Tibial nerve (tissue), 4 donors: ENCODE results near the gene PLAC9.

Source experiments
- EP300 ChIP-seq, 2 donors: sonication (generic); formaldehyde crosslinking; IDR thresholded peaks; one replicate each; pipeline ENCODE4 v1.6.1; 2017; ENCODE audit warnings: antibody characterized with exemption in 2 of 2, mild to moderate bottlenecking in 1 of 2
- TF ChIP-seq, protein P1 (sequence below), 5 experiments: fragments of 200-600 bp in 3 of 5; fragments of 450-650 bp in 2 of 5; sonication (generic) in 3 of 5; IDR thresholded peaks; one replicate each; pipeline ENCODE4 v1.5.1; 2016 to 2019; ENCODE audit warnings: antibody characterized with exemption in 5 of 5, mild to moderate bottlenecking in 3 of 5, moderate library complexity in 2 of 5

DNA sequence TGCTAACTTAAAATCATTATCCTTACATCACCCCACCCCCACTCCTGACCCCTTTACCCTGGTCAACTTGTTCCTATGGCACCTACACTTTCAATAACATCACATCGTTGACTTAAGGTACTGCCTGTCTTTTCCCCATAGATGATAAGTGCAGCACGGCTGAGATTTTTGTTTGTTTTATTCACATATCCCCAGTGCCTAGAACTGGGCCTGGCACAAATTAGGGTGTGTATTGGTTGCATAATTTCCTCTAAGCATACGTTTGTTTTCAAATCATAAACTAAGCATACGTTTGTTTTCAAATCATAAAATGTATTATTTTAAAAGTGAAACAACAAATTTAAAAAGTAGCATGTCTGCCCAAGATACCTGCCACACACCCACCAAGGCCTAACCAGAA, 37.5 kb downstream of the PLAC9 start:
- no peak for TF ChIP-seq EP300 (IDR thresholded peaks at IDR 0.05)
- TF ChIP-seq, protein P1, sequence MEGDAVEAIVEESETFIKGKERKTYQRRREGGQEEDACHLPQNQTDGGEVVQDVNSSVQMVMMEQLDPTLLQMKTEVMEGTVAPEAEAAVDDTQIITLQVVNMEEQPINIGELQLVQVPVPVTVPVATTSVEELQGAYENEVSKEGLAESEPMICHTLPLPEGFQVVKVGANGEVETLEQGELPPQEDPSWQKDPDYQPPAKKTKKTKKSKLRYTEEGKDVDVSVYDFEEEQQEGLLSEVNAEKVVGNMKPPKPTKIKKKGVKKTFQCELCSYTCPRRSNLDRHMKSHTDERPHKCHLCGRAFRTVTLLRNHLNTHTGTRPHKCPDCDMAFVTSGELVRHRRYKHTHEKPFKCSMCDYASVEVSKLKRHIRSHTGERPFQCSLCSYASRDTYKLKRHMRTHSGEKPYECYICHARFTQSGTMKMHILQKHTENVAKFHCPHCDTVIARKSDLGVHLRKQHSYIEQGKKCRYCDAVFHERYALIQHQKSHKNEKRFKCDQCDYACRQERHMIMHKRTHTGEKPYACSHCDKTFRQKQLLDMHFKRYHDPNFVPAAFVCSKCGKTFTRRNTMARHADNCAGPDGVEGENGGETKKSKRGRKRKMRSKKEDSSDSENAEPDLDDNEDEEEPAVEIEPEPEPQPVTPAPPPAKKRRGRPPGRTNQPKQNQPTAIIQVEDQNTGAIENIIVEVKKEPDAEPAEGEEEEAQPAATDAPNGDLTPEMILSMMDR (IDR thresholded peaks at IDR 0.05): no peak
